ENCODE data around the gene HOXA7. TPM values are rescaled to one million over a fixed set of nuclear protein-coding genes. Genes with fewer than 3 reads are reported as not detected.

Gene HOXA7
- total and polyA plus RNA-seq, 2 donors (not counting 1 experiment from before 2014, with no cell fraction given) = 0.37 TPM; not detected in 1

DNA sequence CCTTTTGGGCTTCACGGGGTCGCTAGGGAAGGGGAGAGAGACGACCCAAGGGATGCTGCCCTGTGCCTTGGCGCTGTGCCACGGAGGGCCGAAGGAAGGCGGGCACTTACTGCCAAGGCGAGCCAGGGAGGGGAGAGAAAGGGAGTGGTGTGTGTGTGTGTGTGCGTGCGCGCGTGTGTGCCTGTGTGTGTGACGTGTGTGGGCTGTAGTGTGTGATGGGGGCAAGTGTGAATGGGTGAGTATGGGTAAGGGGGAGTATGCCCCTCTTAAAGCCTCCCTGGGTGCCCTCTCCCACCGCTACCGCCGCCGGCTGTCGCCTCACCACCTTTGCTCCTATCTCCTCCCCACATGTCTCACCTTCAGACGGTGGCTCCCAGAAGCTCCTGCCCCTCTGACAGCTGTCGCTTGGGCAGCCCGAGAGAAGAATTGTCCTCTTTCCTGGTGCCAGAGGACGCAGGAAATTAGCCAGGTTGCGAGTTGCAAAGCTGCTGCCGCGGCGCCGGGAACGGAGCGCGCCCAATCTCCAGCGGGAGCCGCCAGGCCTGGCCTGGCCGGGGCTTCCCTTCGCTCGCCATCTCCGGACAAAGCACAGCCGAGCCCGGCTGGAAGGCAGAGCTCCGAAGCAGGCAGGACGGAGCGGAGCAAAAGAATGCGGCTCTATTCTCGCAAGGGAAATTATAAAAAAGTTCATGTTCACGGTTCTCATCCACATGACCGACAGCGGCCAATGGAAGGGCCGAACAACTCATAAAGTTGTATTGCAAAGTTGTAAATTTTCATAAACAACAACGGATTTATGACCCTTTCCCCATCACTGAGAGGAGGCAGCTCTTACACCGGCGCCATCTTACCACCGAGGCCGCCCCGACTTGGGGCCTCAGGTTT, 4.3 kb downstream of the HOXA7 start, which contains the start of gene HOXA3:
HOXA3 (minus strand) TSS at position 653 of the 885 bp plus-strand sequence. CDS start 41,943 bp downstream, outside the sequence.
- Histone ChIP-seq H3K79me2 (ENCODE audit: control insufficient read depth, insufficient read depth, low read length) (no peaks in the 10 kb centered on the region), H3K4me3 (ENCODE audit: control extremely low read depth in 1 of 5, extremely low read depth in 1 of 5, insufficient read depth in 1 of 5, low read depth in 2 of 5, low read length in 4 of 5) (peak within 1 kb of the TSS in 2 of 5 experiments; percentile 46 to 48), H2AFZ (ENCODE audit: insufficient read depth, low read depth, low read length, poor library complexity, severe bottlenecking) (no peak within 1 kb of the TSS), H3K9me3 (ENCODE audit: control extremely low read depth in 1 of 3, control insufficient read depth in 2 of 3, insufficient read depth in 1 of 3, low read length in 2 of 3) (peaks cover 0 to 89% (median 13%) of the 10 kb centered on the region in 3 donors), H3K4me2 (replicated peaks; ENCODE audit: low read depth, low read length, poor library complexity, severe bottlenecking) (peak within 1 kb of the TSS; percentile 79), H3K9ac (ENCODE audit: low read length) (peak within 1 kb of the TSS; percentile 30), H3K27ac (ENCODE audit: low read length in 2 of 2) (no peak within 1 kb of the TSS), H3K4me1 (ENCODE audit: control insufficient read depth in 2 of 2, insufficient read depth in 2 of 2, low read length in 2 of 2) (peaks cover 66 to 76% of the 10 kb centered on the region in 2 donors), H4K20me1 (ENCODE audit: control insufficient read depth, insufficient read depth, low read length, poor library complexity, severe bottlenecking) (peaks cover 10% of the 10 kb centered on the region), H3K27me3 (replicated peaks in 1 of 4; ENCODE audit: control extremely low read depth in 1 of 4, control insufficient read depth in 3 of 4, insufficient read depth in 4 of 4, low read length in 3 of 4) (peaks cover 1 to 98% (median 84%) of the 10 kb centered on the region in 4 experiments), H3K36me3 (replicated peaks in 1 of 2; ENCODE audit: control extremely low read depth in 1 of 2, control insufficient read depth in 1 of 2, extremely low read depth in 1 of 2, insufficient read depth in 2 of 2, low read length in 1 of 2) (no peaks in the 10 kb centered on the region)
- Mint-ChIP-seq H3K27ac (peak within 1 kb of the TSS; percentile 73), H3K27me3 (peaks cover 68% of the 10 kb centered on the region), H3K4me3 (peak within 1 kb of the TSS; percentile 83), H3K4me1 (peaks cover 46% of the 10 kb centered on the region), H3K9me3 (ENCODE audit: insufficient read depth) (no peaks in the 10 kb centered on the region)
- no peak for ATAC-seq (ENCODE audit: low read depth)
- ChIA-PET POLR2A (no interaction called here), CTCF (interaction anchor here (0.8 to 6.9 kb wide), 8 partner anchors 10 to 1298 kb away, joined by 3 to 52 read pairs (median 4); no protein-coding TSS in a partner anchor)
- no peak for TF ChIP-seq CTCF (IDR thresholded peaks at IDR 0.05)
- peak; percentile 75 for TF ChIP-seq EZH2 (IDR thresholded peaks at IDR 0.05; ENCODE audit: borderline replicate concordance, insufficient read depth, low read depth, low read length, poor library complexity, severe bottlenecking)
- WGBS (ENCODE audit: insufficient coverage) = 1% methylated on average over 47 of the region's 53 CpGs
- intact Hi-C loops (cut with micrococcal nuclease) = loop anchor here (1.0 to 5.0 kb wide), 3 partner anchors 35 to 769 kb away; partner anchors contain the start of gene HOXA11
- DNase-seq = peak; percentile 48

Data from B cell (primary cell).